GM21786 (cell line): ENCODE results near the gene PSKH1.
A peak's percentile ranks its signal among the peaks of the same experiment; 100 is the strongest.

ENCODE experiments used
- ATAC-seq: cut with Tn5 transposase; IDR thresholded peaks from one replicate; pipeline ENCODE4 v1.9.1; 2021; ENCODE audit not compliant: unreplicated experiment

The PSKH1 gene

GRCh38 chr16:67865318-67865717 is 27.7 kb upstream of the PSKH1 start:
- no peak for ATAC-seq

DNA sequence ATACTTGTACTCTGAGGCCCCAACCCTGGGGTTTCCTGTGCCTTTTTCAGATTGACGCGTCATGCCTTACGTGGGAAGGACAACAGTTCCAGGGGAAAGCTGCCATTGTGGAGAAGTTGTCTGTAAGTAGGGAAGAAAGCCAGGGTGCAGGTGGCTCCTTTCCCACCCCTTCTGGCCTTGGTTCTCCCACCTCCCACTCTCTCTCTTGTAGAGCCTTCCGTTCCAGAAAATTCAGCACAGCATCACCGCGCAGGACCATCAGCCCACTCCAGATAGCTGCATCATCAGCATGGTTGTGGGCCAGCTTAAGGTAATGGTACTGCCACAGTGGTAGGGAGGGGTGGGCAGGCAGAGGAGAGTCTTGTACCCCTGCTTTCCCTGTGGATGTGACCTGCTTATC is 24.8 kb upstream of the PSKH1 start:
- no peak for ATAC-seq

DNA sequence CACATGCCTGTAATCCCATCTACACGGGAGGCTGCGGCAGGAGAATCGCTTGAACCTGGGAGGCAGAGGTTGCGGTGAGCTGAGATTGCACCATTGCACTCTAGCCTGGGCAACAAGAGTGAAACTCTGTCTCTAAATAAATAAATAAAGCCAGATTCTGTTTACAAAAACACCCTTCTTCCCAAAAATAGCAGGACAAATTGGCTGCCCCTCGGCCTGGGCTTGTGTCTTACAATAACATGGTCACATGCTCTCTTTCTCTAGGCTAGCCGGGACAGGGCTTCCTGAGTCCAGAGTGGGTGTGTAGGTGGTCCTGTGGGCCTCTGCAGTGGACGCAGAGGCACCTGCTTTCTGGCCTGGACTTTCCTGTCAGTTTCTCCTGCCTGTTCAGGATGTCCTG is 23.4 kb upstream of the PSKH1 start:
- no peak for ATAC-seq

GRCh38 chr16:67871256-67871655 is 21.8 kb upstream of the PSKH1 start:
- ATAC-seq: no peak

DNA sequence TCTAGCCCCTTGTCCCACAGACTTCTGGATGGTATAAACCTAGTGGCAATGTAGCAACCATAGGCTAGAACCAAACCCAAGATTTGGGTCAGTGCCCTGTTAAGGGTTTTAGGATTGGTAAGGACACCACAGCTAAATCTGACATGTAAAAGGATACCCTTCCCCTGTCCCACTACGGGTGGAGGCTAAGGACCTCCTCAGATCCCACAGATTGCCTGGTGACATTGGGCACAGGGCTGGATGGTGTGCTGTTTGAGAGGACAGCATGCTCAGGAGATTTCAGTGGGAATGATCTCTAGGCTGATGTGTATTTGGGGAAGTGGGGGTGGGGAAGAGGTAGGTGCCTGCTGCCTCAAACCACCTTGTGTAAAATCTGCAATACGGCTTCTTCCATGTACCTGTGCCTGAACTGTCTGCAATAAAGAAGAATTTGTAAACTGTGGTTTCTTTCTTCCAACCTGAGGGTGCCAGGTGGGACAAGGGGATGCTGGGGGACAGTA is 20.9 kb upstream of the PSKH1 start:
- no peak for ATAC-seq

DNA sequence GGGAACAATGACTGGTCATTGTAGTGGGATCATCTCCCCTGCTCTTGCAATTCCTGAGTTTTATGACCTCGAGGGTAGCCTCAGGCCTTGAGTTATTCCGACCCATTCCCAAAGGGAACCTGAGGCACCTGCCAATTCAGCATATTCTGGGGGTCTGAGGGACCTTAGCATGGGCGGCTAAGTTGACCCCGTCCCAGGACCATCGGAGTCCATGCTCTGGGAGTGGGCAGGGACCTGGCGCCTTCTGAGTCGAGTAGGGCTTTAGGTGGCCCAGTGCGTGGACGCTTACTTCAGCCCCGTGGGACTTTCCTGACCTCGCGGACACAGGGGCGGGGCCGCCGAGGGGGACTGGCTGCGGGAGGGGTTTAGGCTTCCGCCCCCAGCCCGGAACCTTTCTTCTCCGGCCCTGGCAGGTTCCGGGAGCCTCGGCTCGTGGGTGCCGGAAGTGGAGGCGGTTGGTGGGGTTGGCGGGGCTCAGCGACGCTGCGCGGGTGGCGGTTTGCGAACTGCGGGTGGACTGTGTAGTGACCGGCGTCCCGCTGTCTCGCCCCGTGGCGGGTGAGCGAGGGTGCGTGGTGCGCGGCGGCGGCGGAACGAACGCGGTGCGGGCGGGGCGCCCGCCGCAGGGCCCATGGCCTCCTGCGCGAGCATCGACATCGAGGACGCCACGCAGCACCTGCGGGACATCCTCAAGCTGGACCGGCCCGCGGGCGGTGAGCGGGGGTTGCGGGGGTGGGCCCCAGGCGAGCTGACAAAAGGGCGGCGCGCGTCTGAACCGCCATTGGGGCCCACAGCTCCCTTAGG is 20.2 kb upstream of the PSKH1 start, which contains the start of gene EDC4:
EDC4 (plus strand) TSS at position 422 of the 804 bp plus-strand sequence; CDS start at position 632, 210 bp downstream.
- ATAC-seq: peak; percentile 76

- ATAC-seq: no peak
Observed at GRCh38 chr16:67873435-67874370, 19.4 kb upstream of the PSKH1 start.

GRCh38 chr16:67874372-67874771 is 18.7 kb upstream of the PSKH1 start:
- ATAC-seq: no peak

- ATAC-seq: no peak
Observed at GRCh38 chr16:67877064-67877463, 16.0 kb upstream of the PSKH1 start.

DNA sequence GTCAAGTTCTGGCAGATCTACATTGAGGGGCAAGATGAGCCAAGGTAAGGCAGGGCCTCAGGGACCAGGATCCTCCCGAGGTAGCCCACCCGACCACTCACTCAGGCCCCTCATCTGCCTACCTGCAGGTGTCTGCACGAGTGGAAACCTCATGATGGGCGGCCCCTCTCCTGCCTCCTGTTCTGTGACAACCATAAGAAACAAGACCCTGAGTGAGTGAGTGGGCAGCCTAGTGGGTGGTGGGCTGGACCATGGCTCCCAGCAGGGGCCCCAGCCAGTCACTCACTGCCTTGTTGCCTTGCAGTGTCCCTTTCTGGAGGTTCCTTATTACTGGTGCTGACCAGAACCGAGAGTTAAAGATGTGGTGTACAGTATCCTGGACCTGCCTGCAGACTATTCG is 14.8 kb upstream of the PSKH1 start:
- ATAC-seq: no peak

- ATAC-seq: no peak
Observed at GRCh38 chr16:67878846-67879245, 14.2 kb upstream of the PSKH1 start.

DNA sequence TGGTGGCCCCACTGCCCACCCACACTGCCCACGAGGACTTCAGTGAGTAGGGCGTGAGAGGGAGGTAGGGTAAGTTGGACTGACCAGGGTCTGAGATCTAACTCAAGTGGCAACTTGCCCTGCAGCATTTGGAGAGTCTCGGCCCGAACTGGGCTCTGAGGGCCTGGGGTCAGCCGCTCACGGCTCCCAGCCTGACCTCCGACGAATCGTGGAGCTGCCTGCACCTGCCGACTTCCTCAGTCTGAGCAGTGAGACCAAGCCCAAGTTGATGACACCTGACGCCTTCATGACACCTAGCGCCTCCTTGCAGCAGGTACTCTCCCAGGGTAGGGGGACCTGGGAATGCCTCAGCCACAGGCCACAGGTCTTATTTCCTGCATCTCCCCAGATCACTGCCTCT is 13.6 kb upstream of the PSKH1 start:
- ATAC-seq: no peak

- ATAC-seq: no peak
Observed at GRCh38 chr16:67879936-67880335, 13.1 kb upstream of the PSKH1 start.

DNA sequence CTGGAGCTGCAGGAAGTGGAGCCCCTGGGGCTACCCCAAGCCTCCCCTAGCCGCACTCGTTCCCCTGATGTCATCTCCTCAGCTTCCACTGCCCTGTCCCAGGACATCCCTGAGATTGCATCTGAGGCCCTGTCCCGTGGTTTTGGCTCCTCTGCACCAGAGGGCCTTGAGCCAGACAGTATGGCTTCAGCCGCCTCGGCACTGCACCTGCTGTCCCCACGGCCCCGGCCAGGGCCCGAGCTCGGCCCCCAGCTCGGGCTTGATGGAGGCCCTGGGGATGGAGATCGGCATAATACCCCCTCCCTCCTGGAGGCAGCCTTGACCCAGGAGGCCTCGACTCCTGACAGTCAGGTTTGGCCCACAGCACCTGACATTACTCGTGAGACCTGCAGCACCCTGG is 12.5 kb upstream of the PSKH1 start:
- no peak for ATAC-seq

GRCh38 chr16:67881621-67882161 is 11.4 kb upstream of the PSKH1 start:
- no peak for ATAC-seq

- no peak for ATAC-seq
Observed at GRCh38 chr16:67882374-67883145, 10.5 kb upstream of the PSKH1 start.

GRCh38 chr16:67883146-67883871 is 9.7 kb upstream of the PSKH1 start:
- no peak for ATAC-seq

DNA sequence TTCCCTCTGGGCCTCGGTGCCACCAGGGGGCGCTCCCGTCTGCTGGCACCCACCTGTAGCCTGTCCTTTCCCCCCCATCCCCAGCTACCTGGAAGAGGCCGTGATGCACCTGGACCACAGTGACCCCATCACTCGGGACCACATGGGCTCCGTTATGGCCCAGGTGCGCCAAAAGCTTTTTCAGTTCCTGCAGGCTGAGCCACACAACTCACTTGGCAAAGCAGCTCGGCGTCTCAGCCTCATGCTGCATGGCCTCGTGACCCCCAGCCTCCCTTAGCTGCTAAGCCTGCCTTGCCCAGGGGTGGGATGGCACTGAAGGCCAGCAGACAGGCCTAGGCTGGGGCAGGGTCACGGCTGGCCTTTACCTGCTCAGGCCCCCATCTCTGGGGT is 9.2 kb upstream of the PSKH1 start:
- ATAC-seq: no peak

DNA sequence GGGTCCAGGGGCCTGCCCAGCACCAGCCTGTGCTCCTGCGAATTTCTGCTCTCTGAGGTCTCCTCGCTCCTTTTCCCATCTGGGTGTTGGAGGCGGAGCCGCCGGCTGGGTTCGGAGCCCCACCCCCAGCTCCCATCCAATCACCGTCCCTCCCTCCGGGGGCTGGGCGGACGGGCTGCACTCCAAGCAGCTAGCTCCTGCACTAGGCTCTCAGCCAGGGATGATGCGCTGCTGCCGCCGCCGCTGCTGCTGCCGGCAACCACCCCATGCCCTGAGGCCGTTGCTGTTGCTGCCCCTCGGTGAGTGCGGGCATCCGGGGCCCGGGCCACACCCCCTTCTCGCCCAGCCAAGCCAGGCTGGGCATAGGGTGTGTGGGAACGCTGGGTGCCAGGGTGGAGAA is 8.4 kb upstream of the PSKH1 start, which contains the start of gene NRN1L:
NRN1L (plus strand) TSS at position 202 of the 400 bp plus-strand sequence; CDS start at position 221, 19 bp downstream.
- no peak for ATAC-seq

DNA sequence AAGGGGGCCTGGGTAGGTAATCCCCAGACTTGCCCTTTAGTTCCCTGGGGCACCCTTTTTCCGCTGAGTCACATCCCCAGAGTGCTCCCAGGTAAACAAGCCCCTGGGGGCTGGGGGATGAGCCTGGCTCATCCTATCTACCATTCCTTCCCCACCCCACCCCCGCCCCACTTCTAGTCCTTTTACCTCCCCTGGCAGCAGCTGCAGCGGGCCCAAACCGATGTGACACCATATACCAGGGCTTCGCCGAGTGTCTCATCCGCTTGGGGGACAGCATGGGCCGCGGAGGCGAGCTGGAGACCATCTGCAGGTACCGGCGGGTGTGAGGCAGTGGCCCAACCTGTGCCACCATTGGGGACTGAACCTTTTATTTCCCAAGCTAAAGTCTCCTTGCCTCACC is 7.5 kb upstream of the PSKH1 start:
- ATAC-seq: no peak
